Fibroblast of upper back skin (primary cell): ENCODE data around the gene TNNI3K.

Experiments
- DNase-seq: peaks from one replicate; pipeline ENCODE4 v3.0.0-alpha.2; 2013

Gene TNNI3K

DNA sequence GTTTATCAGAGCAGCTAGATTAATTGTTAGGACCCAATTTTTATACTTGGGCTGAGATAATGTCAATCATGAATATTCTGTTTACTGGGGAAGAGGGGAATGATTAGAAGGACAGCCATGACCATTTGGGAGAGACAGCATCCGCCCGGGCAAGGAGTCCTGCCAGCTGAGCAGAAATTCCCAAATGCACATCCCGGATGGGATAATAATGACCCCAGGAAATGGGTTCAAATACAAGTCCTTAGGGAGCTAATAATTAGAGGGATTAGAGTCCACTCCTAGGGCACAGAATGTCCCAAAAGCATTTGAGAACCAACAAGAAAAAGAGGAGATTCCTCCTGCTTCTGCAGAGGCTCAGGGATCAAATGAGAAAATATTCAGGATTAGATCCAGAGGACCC is 161.3 kb downstream of the TNNI3K start:
- DNase-seq = no peak

DNA sequence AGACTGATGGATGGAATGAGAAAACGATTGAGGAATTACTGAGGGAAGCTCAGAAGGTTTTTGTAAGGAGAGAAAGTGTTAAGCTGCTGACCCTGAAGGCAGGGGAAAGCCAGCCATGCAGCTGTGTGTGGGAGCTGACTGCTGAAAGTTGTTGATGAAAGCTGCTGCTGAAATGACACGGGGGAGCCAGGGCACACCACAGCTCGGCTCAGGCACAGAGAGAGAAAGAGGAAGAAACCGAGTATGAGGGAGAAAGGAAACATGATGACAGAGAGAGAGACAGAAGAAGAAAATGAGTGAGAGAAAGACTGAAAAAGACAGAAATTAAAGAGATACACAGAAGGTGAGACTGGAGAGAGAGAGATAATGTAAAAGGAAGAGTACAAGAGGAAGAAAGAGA is 161.7 kb downstream of the TNNI3K start:
- DNase-seq = no peak

GRCh38 chr1:74399249-74399648 is 164.1 kb downstream of the TNNI3K start:
- DNase-seq = no peak

- DNase-seq = no peak
These were observed 167.7 kb downstream of the TNNI3K start for GRCh38 chr1:74402873-74403272.

DNA sequence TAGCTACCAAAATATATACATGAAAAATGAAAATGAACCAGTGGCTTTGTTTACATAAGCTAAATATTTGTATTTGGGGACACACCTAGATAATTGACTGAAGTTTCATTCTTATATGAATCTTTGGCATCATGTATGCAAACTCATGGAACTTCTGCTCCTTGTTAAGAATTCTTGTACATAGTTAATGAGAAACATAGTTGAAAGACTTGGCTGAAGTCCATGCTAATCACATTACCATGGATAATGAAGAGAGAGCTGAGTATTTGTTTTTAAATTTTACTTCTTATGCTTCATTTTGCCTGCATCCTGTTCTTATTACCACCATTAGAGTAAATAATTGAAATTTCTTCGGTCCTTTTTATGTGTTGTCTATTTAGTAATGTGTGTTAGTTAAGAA is 168.4 kb downstream of the TNNI3K start:
- DNase-seq = no peak

GRCh38 chr1:74406759-74407158 is 171.6 kb downstream of the TNNI3K start:
- no peak for DNase-seq

DNA sequence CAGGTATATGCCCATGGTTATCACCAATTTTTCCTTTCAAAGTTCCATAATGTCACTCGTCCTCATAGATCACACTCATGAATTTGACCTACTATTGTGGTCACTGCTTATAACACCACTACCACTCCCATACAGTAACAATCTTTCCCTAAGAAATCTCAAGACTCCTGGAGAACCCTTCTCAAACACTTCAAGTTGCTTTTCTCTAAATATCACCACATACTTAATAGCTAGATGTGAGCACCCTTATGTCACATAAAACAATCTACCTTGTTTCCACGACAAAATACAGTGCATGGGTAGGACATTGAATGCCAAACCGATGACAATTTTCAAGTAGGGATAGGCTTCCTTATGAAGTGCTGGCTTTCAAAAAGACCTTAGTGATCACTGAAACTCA is 172.7 kb downstream of the TNNI3K start:
- DNase-seq = no peak

DNA sequence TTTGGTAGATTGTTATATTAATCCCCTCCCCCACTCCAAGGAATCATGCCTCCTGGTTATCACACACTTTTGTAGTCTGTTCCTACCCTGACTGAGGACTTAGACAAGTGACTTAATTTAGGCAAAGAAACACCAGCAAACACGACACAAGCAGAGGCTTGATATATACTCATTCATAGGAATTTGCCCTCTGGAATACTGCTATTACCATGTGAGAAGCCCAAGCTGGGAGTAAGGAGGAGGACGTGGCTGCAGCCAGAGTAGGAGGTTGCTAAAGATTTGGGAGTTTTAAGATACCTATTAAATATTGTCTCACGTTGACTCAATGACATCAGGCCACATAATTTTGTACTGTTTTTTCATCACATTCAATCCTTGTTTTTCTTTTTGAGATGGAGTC is 177.1 kb downstream of the TNNI3K start:
- no peak for DNase-seq

DNA sequence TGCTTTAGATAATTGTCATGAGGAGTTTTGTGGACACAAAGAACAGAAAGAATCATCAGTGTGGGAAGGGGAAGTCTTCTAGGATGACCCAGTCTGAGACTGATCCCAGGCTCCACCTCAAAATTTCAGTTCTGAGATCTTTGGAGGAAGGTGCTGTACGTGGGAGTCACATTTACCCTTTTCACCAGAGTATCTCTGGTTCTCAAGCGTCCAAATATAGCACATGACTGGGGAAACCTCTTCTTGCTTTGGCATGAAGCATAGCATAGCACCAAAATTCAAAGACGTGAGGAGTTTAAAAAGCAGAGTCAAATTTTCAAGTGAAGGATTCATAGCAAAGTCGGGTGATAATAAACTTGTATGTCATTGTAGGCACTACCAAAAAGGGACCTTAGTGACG is 180.7 kb downstream of the TNNI3K start:
- DNase-seq = no peak

DNA sequence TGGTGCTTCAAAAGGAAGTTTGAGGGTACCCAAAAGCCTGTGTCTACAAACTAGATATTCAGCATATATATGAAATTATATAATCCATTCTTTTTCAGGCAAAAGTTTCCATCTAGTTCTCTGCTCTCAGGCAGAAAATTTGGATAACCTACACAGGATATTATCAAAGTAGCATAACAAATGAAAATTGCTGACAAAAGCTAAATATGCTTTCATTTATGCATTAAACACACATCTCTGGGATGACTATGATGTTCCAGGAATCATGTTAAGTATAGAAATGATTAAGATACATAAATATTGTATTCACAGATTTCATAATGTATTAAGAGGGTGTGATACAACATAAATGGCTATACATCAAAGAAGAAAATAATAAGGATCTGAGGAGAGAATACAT is 184.4 kb downstream of the TNNI3K start:
- DNase-seq = no peak

- no peak for DNase-seq
These were observed 185.3 kb downstream of the TNNI3K start for GRCh38 chr1:74420467-74420866.

DNA sequence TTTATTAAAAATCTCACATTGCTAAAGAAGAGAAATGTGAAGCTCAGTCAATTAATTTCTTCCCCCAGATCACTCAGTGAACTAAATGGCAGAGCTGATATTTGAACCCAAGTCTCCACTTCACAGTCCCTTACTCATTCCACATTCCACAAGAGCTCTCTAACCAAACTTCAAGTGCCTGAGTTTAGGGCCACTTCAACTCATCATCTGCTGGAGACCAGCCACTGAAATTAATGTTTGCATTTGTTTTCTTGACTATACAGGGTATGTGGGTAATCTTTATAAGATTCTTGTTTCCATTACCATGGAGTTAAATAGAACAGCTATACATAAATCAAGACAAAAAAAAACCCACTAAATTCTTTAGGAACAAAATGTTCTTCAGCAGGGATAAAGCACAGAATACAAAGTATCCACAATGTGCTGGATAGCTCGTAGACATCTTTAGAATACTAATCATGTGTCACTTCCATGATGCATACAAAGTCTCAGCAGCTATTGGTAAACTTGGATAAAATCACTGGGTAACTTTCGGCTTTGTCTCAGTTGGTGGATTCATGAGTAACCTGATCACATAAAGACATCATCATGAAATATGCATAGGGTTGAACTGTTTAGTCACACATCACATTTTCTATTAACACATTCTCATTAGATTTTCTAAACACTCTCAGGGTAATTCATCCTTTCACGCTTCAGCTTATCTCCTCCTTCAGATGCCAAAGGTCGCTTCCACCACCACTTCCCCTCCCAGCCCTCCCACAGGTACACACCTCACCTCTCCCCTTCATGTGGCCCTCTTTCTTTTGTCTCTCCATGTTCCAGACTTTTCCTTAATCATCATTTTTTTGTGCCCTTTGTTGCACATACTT is 187.5 kb downstream of the TNNI3K start:
- DNase-seq = peak; percentile 23

- peak; percentile 27 for DNase-seq
These were observed 188.3 kb downstream of the TNNI3K start for GRCh38 chr1:74423471-74423870.

- peak; percentile 29 for DNase-seq
These were observed 190.5 kb downstream of the TNNI3K start for GRCh38 chr1:74425676-74426075.

GRCh38 chr1:74426208-74426937 is 191.2 kb downstream of the TNNI3K start:
- DNase-seq = peak; percentile 0

- peak; percentile 77 for DNase-seq
These were observed 192.5 kb downstream of the TNNI3K start for GRCh38 chr1:74427681-74428080.

GRCh38 chr1:74429580-74429979 is 194.4 kb downstream of the TNNI3K start:
- DNase-seq = no peak

DNA sequence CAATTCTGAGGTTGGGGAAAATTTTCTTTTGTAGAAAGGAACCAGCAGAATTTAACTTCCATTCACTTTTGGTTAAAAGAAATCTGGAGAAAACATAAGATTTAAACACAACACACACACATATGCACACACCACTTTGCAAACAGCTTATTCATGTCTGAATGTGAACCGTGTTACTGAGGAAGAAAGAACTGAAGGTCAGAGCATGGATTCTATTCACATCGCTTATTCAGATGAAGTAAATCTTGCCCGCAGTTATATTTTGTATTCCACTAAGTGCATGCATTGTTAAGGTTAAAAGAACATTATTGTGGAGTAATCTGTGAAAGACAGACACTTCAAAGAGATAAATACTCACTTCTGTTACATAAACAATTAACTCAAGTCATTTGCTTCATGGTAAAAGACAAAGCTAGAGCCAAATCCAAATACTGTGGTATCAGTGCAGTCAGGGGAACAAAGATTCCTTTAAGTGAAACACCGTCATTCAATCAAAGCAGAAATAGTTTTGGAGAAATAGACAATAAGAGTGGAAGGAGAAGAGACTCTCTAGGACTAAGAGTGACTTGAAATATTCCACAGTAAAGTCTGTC is 195.3 kb downstream of the TNNI3K start:
- DNase-seq = no peak

DNA sequence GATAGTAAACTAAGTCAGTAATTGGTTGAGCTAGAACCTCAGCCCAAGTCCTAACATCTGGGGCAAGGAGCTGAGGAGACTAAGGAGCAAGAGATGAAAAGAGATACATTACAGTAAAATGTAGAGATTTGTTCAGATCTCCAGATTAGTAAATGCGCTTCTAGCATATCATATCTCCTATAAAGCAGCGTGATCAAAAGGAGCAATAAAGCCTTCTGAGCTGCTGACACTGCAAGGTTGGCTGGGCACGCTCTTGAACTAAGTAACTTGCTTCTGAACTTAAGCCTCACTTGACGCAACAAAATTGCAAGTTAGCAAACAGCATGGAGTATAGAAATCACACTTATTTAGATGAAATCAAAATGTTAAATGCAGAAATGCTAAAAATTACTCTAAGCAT is 196.3 kb downstream of the TNNI3K start:
- DNase-seq = no peak

DNA sequence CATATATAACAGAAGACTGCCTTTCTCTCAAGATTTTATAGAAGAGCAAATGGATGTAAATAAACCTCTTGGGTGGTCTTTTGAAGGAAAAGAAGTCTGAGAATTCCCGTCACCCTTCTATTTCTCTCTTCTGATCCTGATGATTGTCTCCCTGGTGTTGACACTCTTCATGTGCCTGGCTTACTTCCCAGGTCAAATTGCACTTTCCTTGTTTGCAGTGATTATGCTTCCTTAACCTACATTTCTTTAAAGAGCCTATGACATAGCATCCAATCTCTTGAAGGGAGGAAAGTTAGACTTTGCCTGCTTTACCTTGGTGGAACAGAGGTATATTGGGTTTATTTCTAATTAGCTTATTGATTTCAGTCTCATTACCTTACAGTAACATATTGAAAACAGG is 197.1 kb downstream of the TNNI3K start:
- no peak for DNase-seq

- no peak for DNase-seq
These were observed 199.1 kb downstream of the TNNI3K start for GRCh38 chr1:74434321-74434720.

DNA sequence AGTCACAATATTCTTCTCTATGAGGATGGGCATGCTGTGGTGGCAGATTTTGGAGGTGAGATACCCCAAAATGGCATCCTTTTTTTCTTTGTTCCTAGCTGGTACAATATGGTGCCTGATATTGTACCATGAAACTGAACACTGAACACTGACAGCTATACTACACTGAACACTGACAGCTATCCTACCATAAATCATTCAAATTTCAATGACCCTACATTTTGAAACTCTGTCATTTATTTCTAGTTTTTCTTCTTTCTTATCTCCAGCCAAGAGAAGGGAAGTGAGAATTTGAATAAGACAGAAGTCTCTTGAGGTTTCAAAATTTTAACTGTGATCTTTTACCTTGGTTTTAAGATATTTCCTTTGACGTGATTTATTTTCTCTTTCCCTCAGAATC is 200.9 kb downstream of the TNNI3K start:
- DNase-seq = no peak

DNA sequence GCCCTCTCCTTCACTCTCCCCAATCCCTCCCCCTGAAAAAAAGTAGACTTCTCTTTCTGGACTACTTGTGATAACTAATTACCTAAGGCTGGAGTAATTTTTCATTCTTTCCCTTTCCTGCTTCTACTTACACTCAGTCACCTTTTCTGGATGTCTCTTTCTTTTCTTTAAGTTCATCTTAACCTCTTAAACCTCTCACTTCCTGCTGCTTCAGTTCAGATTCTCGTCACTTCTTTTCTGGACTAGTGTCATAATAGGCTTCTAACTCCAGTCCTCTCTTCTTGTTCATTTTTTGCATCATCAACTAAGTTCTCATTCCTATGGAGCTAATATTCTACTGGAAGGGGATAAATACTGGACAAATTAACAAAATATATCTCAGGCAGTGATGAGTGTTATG is 201.8 kb downstream of the TNNI3K start:
- DNase-seq = no peak

DNA sequence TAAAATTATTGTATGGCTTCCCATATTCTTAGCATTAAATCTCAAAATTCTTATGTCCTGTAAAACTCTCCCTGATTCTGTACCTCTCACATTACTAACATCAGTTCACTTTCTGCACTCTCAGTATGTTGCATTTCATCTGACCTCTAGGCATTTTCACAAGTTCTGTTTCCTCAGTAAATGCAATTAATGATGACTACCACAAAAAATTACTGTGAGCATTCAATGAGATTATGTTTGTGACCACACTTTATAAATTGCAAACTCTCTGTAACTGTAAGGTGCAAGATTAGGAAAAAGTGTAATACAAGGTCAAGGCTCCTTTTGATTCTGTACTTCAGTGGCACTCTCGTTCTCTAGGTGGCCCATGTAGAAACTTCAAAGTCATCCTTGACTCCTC is 216.8 kb downstream of the TNNI3K start:
- no peak for DNase-seq
